ENCODE measurements around the gene ABI3BP.

- no peak for TF ChIP-seq CTCF (IDR thresholded peaks at IDR 0.05; ENCODE audit: low read length)
- no peak for TF ChIP-seq EZH2 (IDR thresholded peaks at IDR 0.05; ENCODE audit: borderline replicate concordance, low read length)
Measured at GRCh38 chr3:100730524-100730923, 262.7 kb downstream of the ABI3BP start.

Data from OCI-LY1 (cell line).